PC-3 (cell line): ENCODE data around the gene CIB4. TPM values are rescaled to one million over a fixed set of nuclear protein-coding genes. Genes with fewer than 3 reads are reported as not detected.

Source experiments
- ATAC-seq: fragments of 200-7000 bp; cut with Tn5 transposase; 2 replicates; pipeline ENCODE4 v1.9.1; 2020; ENCODE audit warnings: mild to moderate bottlenecking, moderate library complexity
- BruUV-seq: library from RNA; stranded (reverse); fragments of 400-500 nt; replicated peaks from 2 replicates; lab custom pipeline; 2021; lab: Mats Ljungman, UMichigan
- CTCF ChIA-PET: fragments of 300-600 bp; sonication (Branson Sonifier 250); formaldehyde crosslinking; loops from one replicate; lab custom pipeline; 2022; ENCODE audit warnings: antibody characterized with exemption; lab: Charles Lee
- POLR2A ChIA-PET: fragments of 300-600 bp; sonication (Branson Sonifier 250); formaldehyde crosslinking; loops from one replicate; lab custom pipeline; 2022; ENCODE audit warnings: antibody characterized with exemption; ENCODE audit not compliant: unreplicated experiment; lab: Charles Lee
- DNase-seq: peaks from one replicate; pipeline ENCODE4 v3.0.0-alpha.2; 2015
- H2AFZ ChIP-seq: fragments of 300-600 bp; sonication (generic); 2 replicates; pipeline ENCODE4 v1.6.0; 2016; ENCODE audit warnings: antibody characterized with exemption, low read length
- H3F3A ChIP-seq: fragments of 300-600 bp; sonication (generic); one replicate; pipeline ENCODE4 v1.6.0; 2017; ENCODE audit warnings: antibody characterized with exemption, low read length, control low read depth, mild to moderate bottlenecking; ENCODE audit not compliant: unreplicated experiment
- H3K27ac ChIP-seq: fragments of 300-600 bp; sonication (generic); 2 replicates; pipeline ENCODE4 v1.5.1; 2016; ENCODE audit warnings: mild to moderate bottlenecking, low read length
- H3K27me3 ChIP-seq: fragments of 300-600 bp; sonication (generic); 2 replicates; pipeline ENCODE4 v1.6.1; 2016; ENCODE audit warnings: low read length, mixed read lengths
- H3K36me3 ChIP-seq: fragments of 300-600 bp; sonication (generic); 2 replicates; pipeline ENCODE4 v1.6.1; 2016; ENCODE audit warnings: low read depth, mixed run types, low read length, mixed read lengths
- H3K4me1 ChIP-seq: fragments of 300-600 bp; sonication (generic); 2 replicates; pipeline ENCODE4 v1.5.1; 2016; ENCODE audit warnings: low read length; ENCODE audit not compliant: insufficient read depth
- H3K4me2 ChIP-seq: fragments of 300-600 bp; sonication (generic); 2 replicates; pipeline ENCODE4 v1.6.0; 2016; ENCODE audit warnings: low read length
- H3K4me3 ChIP-seq: fragments of 300-600 bp; sonication (generic); 2 replicates; pipeline ENCODE4 v1.5.1; 2016; ENCODE audit warnings: mild to moderate bottlenecking, low read length, mixed read lengths
- H3K79me2 ChIP-seq: fragments of 300-600 bp; sonication (generic); 2 replicates; pipeline ENCODE4 v1.6.1; 2017; ENCODE audit warnings: low read length, mixed read lengths
- H3K9ac ChIP-seq: fragments of 300-600 bp; sonication (generic); 2 replicates; pipeline ENCODE4 v1.6.0; 2016; ENCODE audit warnings: mild to moderate bottlenecking, low read length
- H3K9me2 ChIP-seq: fragments of 300-600 bp; sonication (generic); replicated peaks from 2 replicates; pipeline ENCODE4 v1.6.1; 2016; ENCODE audit warnings: mixed run types, low read length, mixed read lengths
- H3K9me3 ChIP-seq: fragments of 300-600 bp; sonication (generic); 2 replicates; pipeline ENCODE4 v1.6.1; 2016; ENCODE audit warnings: low read length, mixed read lengths
- H4K20me1 ChIP-seq: fragments of 300-600 bp; sonication (generic); 2 replicates; pipeline ENCODE4 v1.6.1; 2016; ENCODE audit warnings: low read length, mixed read lengths
- EZH2 ChIP-seq: fragments of 300-600 bp; sonication (generic); IDR thresholded peaks from one replicate; pipeline ENCODE4 v1.6.1; 2017; ENCODE audit warnings: antibody characterized with exemption, mild to moderate bottlenecking, low read length; ENCODE audit not compliant: unreplicated experiment
- EZH2phosphoT487 ChIP-seq: fragments of 300-600 bp; sonication (generic); IDR thresholded peaks from 2 replicates; pipeline ENCODE4 v1.6.1; 2018; ENCODE audit warnings: mild to moderate bottlenecking, antibody characterized with exemption, low read length, borderline replicate concordance
- intact Hi-C: fragments of 100-400 bp; cut with micrococcal nuclease; formaldehyde crosslinking; loops from 2 replicates; pipeline ENCODE4 v1.9.0; 2023
- total RNA-seq: library from RNA; depleted of rRNA; stranded (reverse); fragments of >200 nt; gene quantifications from 2 replicates; pipeline ENCODE4 v1.2.3, GENCODE V29; 2014
- TF ChIP-seq, protein P1 (sequence below): fragments of 300-600 bp; sonication (generic); conservative IDR thresholded peaks from 2 replicates; pipeline ENCODE4 v1.5.1; 2017; ENCODE audit warnings: antibody characterized with exemption, low read depth, mild to moderate bottlenecking, low read length

CIB4 gene
- total RNA-seq, 1 experiment from 2014 or later = not detected

DNA sequence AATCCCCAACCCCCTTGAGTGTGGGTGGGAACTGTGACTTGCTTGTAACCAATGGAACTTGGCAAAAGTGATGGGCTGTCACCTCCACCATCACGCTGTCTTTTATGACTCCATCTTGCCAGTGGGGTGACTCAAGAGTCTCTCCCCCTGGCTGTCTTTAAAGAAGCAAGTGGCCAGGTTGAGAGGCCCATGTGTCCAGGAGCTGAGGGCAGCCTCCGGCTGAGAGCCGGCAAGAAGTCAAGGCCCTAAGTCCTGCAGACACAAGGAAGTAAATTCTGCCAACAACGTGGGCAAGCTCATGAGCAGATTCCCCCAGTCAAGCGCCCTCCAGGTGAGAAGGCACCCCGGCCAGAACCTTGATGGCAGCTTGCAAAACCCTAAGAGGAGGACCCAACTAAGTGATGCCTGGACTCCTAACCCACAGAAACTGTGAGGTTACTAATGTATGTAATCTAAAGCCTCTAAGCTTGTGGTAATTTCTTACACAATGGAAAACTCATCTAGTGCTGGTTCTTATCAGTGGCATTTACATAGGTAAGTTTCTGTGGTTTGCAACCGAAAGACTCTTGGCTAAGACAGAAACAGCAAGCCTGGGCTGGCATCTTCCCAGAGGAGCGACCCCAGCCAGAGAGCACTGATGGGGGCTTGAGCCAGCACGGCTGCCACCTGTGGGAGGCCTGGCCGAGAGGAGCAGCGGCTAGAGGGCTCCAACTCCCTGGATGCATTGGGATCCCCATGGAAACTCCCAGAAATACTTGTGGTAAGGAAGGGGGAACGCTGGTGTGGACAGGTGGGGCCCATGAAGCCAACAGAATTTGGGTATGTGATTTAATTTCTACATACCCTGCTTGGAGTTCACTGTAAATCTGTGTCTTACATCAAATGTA, 49.3 kb downstream of the CIB4 start:
- Histone ChIP-seq H3K4me2 (no peak overlapping the region), H2AFZ (no peak overlapping the region), H3K4me3 (no peak overlapping the region), H3K9ac (no peak overlapping the region), H3K9me2 (no peaks in the 10 kb centered on the region), H4K20me1 (no peaks in the 10 kb centered on the region), H3K9me3 (no peaks in the 10 kb centered on the region), H3K4me1 (no peaks in the 10 kb centered on the region), H3F3A (no peaks in the 10 kb centered on the region), H3K27me3 (peaks cover 79% of the 10 kb centered on the region), H3K27ac (no peak overlapping the region), H3K79me2 (no peaks in the 10 kb centered on the region), H3K36me3 (no peaks in the 10 kb centered on the region)
- DNase-seq = no peak
- TF ChIP-seq, protein P1, sequence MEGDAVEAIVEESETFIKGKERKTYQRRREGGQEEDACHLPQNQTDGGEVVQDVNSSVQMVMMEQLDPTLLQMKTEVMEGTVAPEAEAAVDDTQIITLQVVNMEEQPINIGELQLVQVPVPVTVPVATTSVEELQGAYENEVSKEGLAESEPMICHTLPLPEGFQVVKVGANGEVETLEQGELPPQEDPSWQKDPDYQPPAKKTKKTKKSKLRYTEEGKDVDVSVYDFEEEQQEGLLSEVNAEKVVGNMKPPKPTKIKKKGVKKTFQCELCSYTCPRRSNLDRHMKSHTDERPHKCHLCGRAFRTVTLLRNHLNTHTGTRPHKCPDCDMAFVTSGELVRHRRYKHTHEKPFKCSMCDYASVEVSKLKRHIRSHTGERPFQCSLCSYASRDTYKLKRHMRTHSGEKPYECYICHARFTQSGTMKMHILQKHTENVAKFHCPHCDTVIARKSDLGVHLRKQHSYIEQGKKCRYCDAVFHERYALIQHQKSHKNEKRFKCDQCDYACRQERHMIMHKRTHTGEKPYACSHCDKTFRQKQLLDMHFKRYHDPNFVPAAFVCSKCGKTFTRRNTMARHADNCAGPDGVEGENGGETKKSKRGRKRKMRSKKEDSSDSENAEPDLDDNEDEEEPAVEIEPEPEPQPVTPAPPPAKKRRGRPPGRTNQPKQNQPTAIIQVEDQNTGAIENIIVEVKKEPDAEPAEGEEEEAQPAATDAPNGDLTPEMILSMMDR = no peak
- TF ChIP-seq EZH2 (no peak), EZH2phosphoT487 (no peak)
- POLR2A ChIA-PET = interaction anchor here (0.7 kb wide), 1 partner anchor 837 kb away, joined by 3 read pairs; the partner anchor contains the start of gene NRBP1
- ATAC-seq = no peak
- CTCF ChIA-PET = no interaction called here
- intact Hi-C loops = no loop called here
- BruUV-seq = no TSS peak

DNA sequence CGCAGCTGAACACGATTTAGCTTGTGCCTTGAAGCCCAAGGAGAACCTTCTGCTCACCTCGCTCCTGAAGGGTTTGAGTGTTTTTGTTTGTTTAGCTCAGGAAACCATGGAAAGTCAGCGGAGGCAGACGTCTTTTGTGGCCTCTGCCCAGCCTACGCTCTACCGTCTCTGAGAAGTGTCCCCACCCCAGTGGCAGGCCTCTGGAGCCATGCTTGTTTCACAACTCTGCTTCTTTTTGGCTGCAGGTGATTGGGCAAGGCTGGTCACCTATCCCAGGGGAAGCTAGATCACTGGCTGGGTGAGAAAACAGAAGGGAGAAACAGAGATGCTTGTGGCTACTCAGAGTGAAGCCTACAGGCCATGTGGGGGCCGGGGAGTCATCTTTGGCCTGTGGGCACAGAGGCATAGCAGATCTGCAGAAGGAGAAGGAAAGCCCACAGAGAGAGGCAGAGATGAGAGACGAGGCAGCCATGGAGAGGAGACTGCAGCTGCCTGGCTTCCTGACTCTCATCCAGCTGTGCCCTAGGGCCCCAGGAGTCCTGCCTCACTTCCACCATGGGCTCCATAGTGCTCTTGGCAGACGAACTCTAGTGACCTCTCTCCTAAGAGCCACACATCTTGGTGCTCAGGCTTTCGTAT, 50.1 kb downstream of the CIB4 start:
- BruUV-seq = no TSS peak
- intact Hi-C loops = no loop called here

DNA sequence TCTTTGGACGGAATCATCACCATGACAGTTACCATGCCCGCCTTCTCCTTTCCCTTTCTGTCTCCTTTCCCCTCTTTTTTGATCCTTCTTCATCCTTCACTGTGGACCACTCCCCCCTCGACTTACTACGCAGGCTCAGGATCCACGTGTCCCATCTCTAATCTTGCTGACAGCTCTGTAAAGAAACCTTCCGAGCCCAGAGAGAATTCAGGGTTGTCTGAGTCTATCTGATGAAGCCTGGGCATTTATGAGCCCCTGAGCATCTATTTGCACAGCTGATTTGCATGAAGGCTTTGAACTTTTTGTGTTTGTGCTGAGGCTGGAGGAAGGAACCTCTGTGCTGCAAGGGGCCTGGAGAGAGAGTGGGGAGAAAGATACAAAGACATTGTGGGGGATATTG, 50.7 kb downstream of the CIB4 start:
- Histone ChIP-seq H3K36me3 (no peaks in the 10 kb centered on the region), H3K4me2 (no peak overlapping the region), H3K4me1 (no peaks in the 10 kb centered on the region), H3K9me3 (no peaks in the 10 kb centered on the region), H3F3A (no peaks in the 10 kb centered on the region), H3K79me2 (no peaks in the 10 kb centered on the region), H4K20me1 (no peaks in the 10 kb centered on the region), H2AFZ (no peak overlapping the region), H3K4me3 (no peak overlapping the region), H3K9ac (no peak overlapping the region), H3K9me2 (no peaks in the 10 kb centered on the region), H3K27me3 (peaks cover 84% of the 10 kb centered on the region), H3K27ac (no peak overlapping the region)
- ChIA-PET POLR2A (no interaction called here), CTCF (no interaction called here)
- DNase-seq = no peak
- intact Hi-C loops = no loop called here
- ATAC-seq = no peak
- no TSS peak for BruUV-seq
- TF ChIP-seq, protein P1 = no peak
- TF ChIP-seq EZH2 (no peak), EZH2phosphoT487 (no peak)

More for the DNA sequence above, 50.1 kb downstream of the CIB4 start:
- Histone ChIP-seq H3K4me3 (no peak overlapping the region), H3K9me3 (no peaks in the 10 kb centered on the region), H3K9ac (no peak overlapping the region), H3F3A (no peaks in the 10 kb centered on the region), H4K20me1 (no peaks in the 10 kb centered on the region), H3K4me1 (no peaks in the 10 kb centered on the region), H3K9me2 (no peaks in the 10 kb centered on the region), H3K79me2 (no peaks in the 10 kb centered on the region), H2AFZ (no peak overlapping the region), H3K27ac (no peak overlapping the region), H3K4me2 (no peak overlapping the region), H3K36me3 (no peaks in the 10 kb centered on the region), H3K27me3 (peaks cover 84% of the 10 kb centered on the region)
- no peak for DNase-seq
- POLR2A ChIA-PET = no interaction called here
- ATAC-seq = no peak
- TF ChIP-seq EZH2 = no peak
- CTCF ChIA-PET = no interaction called here
